K562 (cell line): Measurements from ENCODE around the gene C4A. TPM values are rescaled to one million over a fixed set of nuclear protein-coding genes. Genes with fewer than 3 reads are reported as not detected.

Experiments
- AFF1 ChIP-seq, 2 experiments: fragments of 450-650 bp; IDR thresholded peaks; 2 replicates each; pipeline ENCODE4 v1.6.1; 2018; ENCODE audit warnings: mild to moderate bottlenecking in 2 of 2, low read depth in 1 of 2; ENCODE audit not compliant: partially characterized antibody in 2 of 2
- BMI1 ChIP-seq: fragments of 150-350 bp; IDR thresholded peaks from 2 replicates; pipeline ENCODE4 v1.6.1; 2014; ENCODE audit warnings: low read length
- CC2D1A ChIP-seq: fragments of 450-650 bp; IDR thresholded peaks from 2 replicates; pipeline ENCODE4 v1.6.1; 2017; ENCODE audit warnings: mild to moderate bottlenecking
- CREB3 ChIP-seq: fragments of 450-650 bp; conservative IDR thresholded peaks from 2 replicates; pipeline ENCODE4 v1.6.1; 2016; ENCODE audit warnings: missing genetic modification characterization, low read depth, mild to moderate bottlenecking, missing compliant biosample characterization, moderate library complexity
- HMBOX1 ChIP-seq: sonication (generic); IDR thresholded peaks from 2 replicates; pipeline ENCODE4 v1.6.1; 2016
- HNRNPH1 ChIP-seq: fragments of 200-400 bp; formaldehyde crosslinking; optimal IDR thresholded peaks from 2 replicates; pipeline ENCODE3; 2017; ENCODE audit warnings: low read depth, mild to moderate bottlenecking, low read length, moderate library complexity
- HNRNPUL1 ChIP-seq: fragments of 200-400 bp; formaldehyde crosslinking; IDR thresholded peaks from 2 replicates; pipeline ENCODE4 v1.6.1; 2017; ENCODE audit warnings: low read length
- MEIS2 ChIP-seq: fragments of 450-650 bp; IDR thresholded peaks from 2 replicates; pipeline ENCODE4 v1.6.1; 2014; ENCODE audit warnings: mild to moderate bottlenecking; ENCODE audit not compliant: partially characterized antibody
- MXD1 ChIP-seq: fragments of 250-450 bp; sonication (Bioruptor Pico); IDR thresholded peaks from 2 replicates; pipeline ENCODE4 v1.8.0; 2021; ENCODE audit warnings: borderline replicate concordance, mild to moderate bottlenecking, moderate library complexity; ENCODE audit not compliant: poor library complexity, severe bottlenecking
- PHB2 ChIP-seq: fragments of 450-650 bp; IDR thresholded peaks from 2 replicates; pipeline ENCODE4 v1.6.1; 2017; ENCODE audit warnings: low read depth
- RFX1 ChIP-seq: fragments of 450-650 bp; IDR thresholded peaks from 2 replicates; pipeline ENCODE4 v1.6.1; 2016; ENCODE audit warnings: mild to moderate bottlenecking, moderate library complexity
- RFX5 ChIP-seq: IDR thresholded peaks from 2 replicates; pipeline ENCODE4 v1.6.1; 2011; ENCODE audit warnings: low read depth, mild to moderate bottlenecking, improper control_type of control experiment, low read length
- USF2 ChIP-seq: sonication (generic); formaldehyde crosslinking; IDR thresholded peaks from 2 replicates; pipeline ENCODE4 v1.5.0; 2020; ENCODE audit warnings: missing genetic modification reagents
- ZFX ChIP-seq: sonication (generic); formaldehyde crosslinking; IDR thresholded peaks from 2 replicates; pipeline ENCODE4 v1.8.0; 2022; ENCODE audit warnings: mild to moderate bottlenecking, missing genetic modification reagents, moderate library complexity
- ZNF140 ChIP-seq: fragments of 250-450 bp; sonication (Bioruptor Pico); IDR thresholded peaks from 2 replicates; pipeline ENCODE4 v1.8.0; 2021; ENCODE audit warnings: moderate library complexity, mild to moderate bottlenecking, inconsistent platforms
- ZNF197 ChIP-seq: fragments of 200-800 bp; sonication (Bioruptor generic); IDR thresholded peaks from 2 replicates; pipeline ENCODE4 v1.6.1; 2016; ENCODE audit warnings: low read depth, missing genetic modification characterization, missing compliant biosample characterization
- ZNF347 ChIP-seq: fragments of 450-650 bp; formaldehyde crosslinking; IDR thresholded peaks from 2 replicates; pipeline ENCODE4 v1.4.0; 2020; ENCODE audit warnings: low read depth, mild to moderate bottlenecking, moderate library complexity
- polyA plus RNA-seq, 8 experiments: library from polyadenylated mRNA; depleted of rRNA in 4 of 8; stranded (reverse) in 5 of 8; unstranded in 3 of 8; fragments of >200 nt; fragmentation: Nextera tagmentation in 2 of 8; fragmentation: Illumina TruSeq in 1 of 8; extraction: Ambion mirVana in 2 of 8; extraction: Trizol in 1 of 8; gene quantifications; 2 replicates each; pipeline versions ENCODE4 v1.2.1 to v1.2.3, GENCODE V29; 2011 to 2014; ENCODE audit warnings: inconsistent platforms in 1 of 8, missing spikeins in 1 of 8
- total RNA-seq, 7 experiments: library from RNA; depleted of rRNA in 6 of 7; stranded (reverse); fragments of >200 nt in 6 of 7; fragmentation: Illumina TruSeq in 2 of 7; extraction: Trizol in 2 of 7; gene quantifications; 2 replicates each; pipeline versions ENCODE4 v1.2.1 to v1.2.3, GENCODE V29; 2011 to 2021; ENCODE audit warnings: low replicate concordance in 1 of 7

The C4A gene
- total and polyA plus RNA-seq, 9 of the 15 experiments (the other 6 are each of a cell fraction or from before 2014, with no cell fraction given): 0.27 to 7.6 (median 5.0) TPM

- TF ChIP-seq BMI1: no peak
- no peak for TF ChIP-seq PHB2
- no peak for TF ChIP-seq HMBOX1
- no peak for TF ChIP-seq ZNF347 (CRISPR knock-in tag)
- no peak for TF ChIP-seq ZFX
- no peak for TF ChIP-seq CC2D1A
- no peak for TF ChIP-seq HNRNPUL1
- no peak for TF ChIP-seq MXD1 (CRISPR knock-in tag)
- no peak for TF ChIP-seq RFX5
- TF ChIP-seq HNRNPH1: no peak
- TF ChIP-seq USF2 (CRISPR knock-in tag): no peak
- 0 out of 2 replicates have a peak, but pooled peaks have one; percentile 51 for TF ChIP-seq ZNF197
- no peak for TF ChIP-seq CREB3
- TF ChIP-seq RFX1: no peak
- no peak for TF ChIP-seq MEIS2
- no peak for TF ChIP-seq ZNF140 (CRISPR knock-in tag)
- TF ChIP-seq AFF1 (IDR thresholded peaks at IDR 0.05; ENCODE audit: low read depth in 1 of 2, partially characterized antibody in 2 of 2): no peak
These were observed 10.4 kb upstream of the C4A start (continued) for GRCh38 chr6:31971279-31971992.
